Bronchial epithelial cell (primary cell): ENCODE data around the gene POC5. TPM values are rescaled to one million over a fixed set of nuclear protein-coding genes. Genes with fewer than 3 reads are reported as not detected.

Experiments used
- DNase-seq: peaks from one replicate; pipeline ENCODE4 v3.0.0-alpha.2; 2010; ENCODE audit warnings: low read depth
- FAIRE-seq: peaks from 2 replicates; lab custom pipeline; 2011; peaks lifted over from hg19 to GRCh38; lab: Jason Lieb, UNC
- H3K27me3 ChIP-seq: 2 replicates; pipeline ENCODE4 v1.5.1; 2011; ENCODE audit warnings: low read length; ENCODE audit not compliant: control insufficient read depth, insufficient read depth
- H3K36me3 ChIP-seq: 2 replicates; pipeline ENCODE4 v1.5.1; 2011; ENCODE audit warnings: low read length; ENCODE audit not compliant: control insufficient read depth, insufficient read depth
- H3K4me3 ChIP-seq: 2 replicates; pipeline ENCODE4 v1.5.1; 2011; ENCODE audit warnings: mild to moderate bottlenecking, low read depth, low read length, control low read depth
- total RNA-seq: library from RNA; depleted of rRNA; stranded (reverse); fragments of >200 nt; gene quantifications from 2 replicates; pipeline ENCODE4 v1.2.1, GENCODE V29; 2014
- TF ChIP-seq, protein P1 (sequence below): IDR thresholded peaks from 2 replicates; pipeline ENCODE4 v1.5.1; 2011; ENCODE audit warnings: mild to moderate bottlenecking, moderate library complexity, low read length, control low read depth, inconsistent platforms; ENCODE audit not compliant: insufficient read depth, severe bottlenecking

POC5 gene
- total RNA-seq, 1 donor from 2014 or later: 16.3 TPM

DNA sequence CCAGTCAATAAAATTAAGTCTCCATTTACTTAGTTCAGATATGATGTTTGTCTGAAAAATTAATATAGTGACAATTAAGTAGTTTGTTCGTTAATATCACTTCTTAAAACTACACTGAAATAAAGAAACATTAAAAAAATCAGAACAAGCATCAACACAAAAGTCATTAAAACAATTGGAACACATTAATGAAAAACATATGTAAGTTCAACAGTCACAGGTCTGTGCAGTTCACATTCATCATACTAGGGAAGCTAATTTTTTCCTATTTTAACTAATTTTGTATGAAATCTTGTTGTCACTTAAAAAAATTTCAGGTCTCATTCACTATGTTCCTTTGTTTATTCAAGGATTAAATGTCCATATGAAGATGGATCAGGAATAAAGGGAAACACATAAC is 22.5 kb downstream of the POC5 start:
- FAIRE-seq: no peak
- Histone ChIP-seq H3K36me3 (peaks cover 3% of the 10 kb centered on the region), H3K27me3 (no peaks in the 10 kb centered on the region), H3K4me3 (no peak overlapping the region)
- TF ChIP-seq, protein P1, sequence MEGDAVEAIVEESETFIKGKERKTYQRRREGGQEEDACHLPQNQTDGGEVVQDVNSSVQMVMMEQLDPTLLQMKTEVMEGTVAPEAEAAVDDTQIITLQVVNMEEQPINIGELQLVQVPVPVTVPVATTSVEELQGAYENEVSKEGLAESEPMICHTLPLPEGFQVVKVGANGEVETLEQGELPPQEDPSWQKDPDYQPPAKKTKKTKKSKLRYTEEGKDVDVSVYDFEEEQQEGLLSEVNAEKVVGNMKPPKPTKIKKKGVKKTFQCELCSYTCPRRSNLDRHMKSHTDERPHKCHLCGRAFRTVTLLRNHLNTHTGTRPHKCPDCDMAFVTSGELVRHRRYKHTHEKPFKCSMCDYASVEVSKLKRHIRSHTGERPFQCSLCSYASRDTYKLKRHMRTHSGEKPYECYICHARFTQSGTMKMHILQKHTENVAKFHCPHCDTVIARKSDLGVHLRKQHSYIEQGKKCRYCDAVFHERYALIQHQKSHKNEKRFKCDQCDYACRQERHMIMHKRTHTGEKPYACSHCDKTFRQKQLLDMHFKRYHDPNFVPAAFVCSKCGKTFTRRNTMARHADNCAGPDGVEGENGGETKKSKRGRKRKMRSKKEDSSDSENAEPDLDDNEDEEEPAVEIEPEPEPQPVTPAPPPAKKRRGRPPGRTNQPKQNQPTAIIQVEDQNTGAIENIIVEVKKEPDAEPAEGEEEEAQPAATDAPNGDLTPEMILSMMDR: no peak
- no peak for DNase-seq

DNA sequence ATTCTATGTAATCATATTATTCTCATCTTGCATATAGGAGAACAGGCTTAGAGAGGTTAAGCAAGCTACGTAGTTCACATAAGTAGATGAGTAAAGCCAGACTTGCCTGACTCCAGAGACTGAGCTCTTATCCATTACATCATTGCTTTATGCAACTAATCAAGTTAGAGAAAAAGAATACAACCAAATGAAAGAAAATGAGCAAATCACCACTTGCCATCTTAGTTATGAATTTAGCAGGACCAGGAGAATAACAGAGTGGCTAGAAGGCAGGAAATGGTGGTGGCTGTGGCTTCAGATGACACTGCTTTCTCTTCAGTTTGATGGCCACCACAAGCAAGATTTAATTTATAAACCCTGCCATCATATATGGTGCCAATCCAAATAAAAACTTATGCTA is 26.6 kb downstream of the POC5 start:
- DNase-seq: no peak
- no peak overlapping the region for H3K4me3 ChIP-seq
- no peak for FAIRE-seq
- H3K27me3 ChIP-seq: no peaks in the 10 kb centered on the region
- TF ChIP-seq, protein P1: no peak
- peaks cover 3% of the 10 kb centered on the region for H3K36me3 ChIP-seq

DNA sequence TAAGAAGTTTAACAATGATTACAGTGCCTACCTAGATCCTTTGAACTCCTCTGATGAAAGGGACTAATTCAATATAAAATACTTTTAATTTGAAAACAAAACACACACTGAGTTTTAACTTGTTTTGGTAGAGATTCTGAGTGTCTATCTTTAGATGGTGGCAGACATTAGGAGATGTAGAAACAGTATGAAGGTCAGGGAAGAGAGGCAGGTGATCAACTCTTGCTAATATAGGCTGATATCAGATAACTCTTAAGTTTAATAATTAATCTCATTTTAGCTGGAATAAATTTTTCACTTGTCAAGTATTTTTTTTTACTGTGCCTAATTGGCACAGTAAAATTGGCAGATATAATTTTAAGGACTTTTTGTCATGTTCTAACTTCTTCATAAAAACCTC is 30.8 kb downstream of the POC5 start:
- Histone ChIP-seq H3K4me3 (no peak overlapping the region), H3K27me3 (no peaks in the 10 kb centered on the region), H3K36me3 (peaks cover 1% of the 10 kb centered on the region)
- FAIRE-seq (no peak), DNase-seq (no peak)
- TF ChIP-seq, protein P1: no peak

DNA sequence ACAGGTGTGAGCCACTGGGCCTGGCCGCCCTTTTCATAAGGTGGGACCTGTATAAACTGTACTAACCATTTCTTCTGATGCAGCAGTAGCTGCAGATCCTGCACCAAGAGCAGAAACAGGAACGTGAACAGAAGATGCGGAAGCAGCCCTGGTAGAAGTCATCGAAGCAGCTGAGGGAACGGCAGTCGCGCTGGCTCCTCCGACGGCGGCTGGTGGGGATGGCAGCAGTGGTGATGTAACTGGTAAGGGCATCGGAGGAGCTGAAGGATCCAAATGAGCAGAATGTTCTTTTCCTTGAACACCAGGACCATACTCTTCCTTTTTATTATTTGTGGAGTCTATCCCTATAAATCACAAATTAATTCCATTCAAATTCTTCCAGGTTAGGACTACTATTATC is 32.1 kb downstream of the POC5 start:
- DNase-seq (no peak), FAIRE-seq (no peak)
- TF ChIP-seq, protein P1: no peak
- Histone ChIP-seq H3K36me3 (peaks cover 1% of the 10 kb centered on the region), H3K4me3 (no peak overlapping the region), H3K27me3 (no peaks in the 10 kb centered on the region)

DNA sequence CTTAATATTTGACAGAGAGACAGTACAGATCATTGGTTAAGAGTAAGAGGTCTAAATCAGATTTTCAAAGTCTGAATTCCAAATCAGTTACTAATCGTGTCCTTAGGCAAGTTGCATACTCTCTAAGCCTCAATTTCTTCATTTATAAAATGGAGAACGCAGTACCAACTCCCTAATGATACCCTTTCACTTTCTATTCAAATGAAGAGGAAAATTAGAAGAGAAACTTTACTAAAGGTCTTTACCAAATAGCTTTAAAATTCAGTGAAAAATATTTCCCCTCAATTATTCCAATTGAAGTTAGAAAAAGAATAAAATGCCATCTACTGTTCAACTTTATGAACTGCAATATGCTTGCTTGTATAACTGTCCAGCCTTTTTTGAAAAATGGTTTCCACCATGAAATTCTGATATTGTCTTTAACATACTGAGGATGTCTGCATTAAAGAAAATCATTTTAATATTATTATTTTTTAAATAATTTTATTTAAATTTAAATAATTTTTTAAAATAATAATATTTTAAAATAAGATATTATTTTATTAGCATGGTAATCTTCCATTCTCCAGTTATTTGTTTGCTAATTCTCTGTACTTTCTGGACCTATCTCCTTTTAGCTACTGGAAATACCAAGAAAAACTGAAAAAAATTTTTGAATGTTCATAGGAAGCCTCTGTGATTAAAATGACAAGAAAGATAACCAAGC is 36.0 kb downstream of the POC5 start:
- peak overlapping the region; percentile 4 for H3K4me3 ChIP-seq
- FAIRE-seq (no peak), DNase-seq (peak; percentile 64)

More for the DNA sequence above, 36.0 kb downstream of the POC5 start:
- Histone ChIP-seq H3K27me3 (no peaks in the 10 kb centered on the region), H3K36me3 (peaks cover 1% of the 10 kb centered on the region)
- TF ChIP-seq, protein P1: peak; percentile 20
